SH-SY5Y (cell line): ENCODE results near the gene FTCD.

Source experiments
- GATA2 ChIP-seq: IDR thresholded peaks from 2 replicates; pipeline ENCODE4 v1.6.1; 2011; ENCODE audit warnings: mild to moderate bottlenecking, low read depth, low read length
- GATA3 ChIP-seq: IDR thresholded peaks from 2 replicates; pipeline ENCODE4 v1.6.1; 2011; ENCODE audit warnings: low read depth, mild to moderate bottlenecking, low read length, moderate library complexity

DNA sequence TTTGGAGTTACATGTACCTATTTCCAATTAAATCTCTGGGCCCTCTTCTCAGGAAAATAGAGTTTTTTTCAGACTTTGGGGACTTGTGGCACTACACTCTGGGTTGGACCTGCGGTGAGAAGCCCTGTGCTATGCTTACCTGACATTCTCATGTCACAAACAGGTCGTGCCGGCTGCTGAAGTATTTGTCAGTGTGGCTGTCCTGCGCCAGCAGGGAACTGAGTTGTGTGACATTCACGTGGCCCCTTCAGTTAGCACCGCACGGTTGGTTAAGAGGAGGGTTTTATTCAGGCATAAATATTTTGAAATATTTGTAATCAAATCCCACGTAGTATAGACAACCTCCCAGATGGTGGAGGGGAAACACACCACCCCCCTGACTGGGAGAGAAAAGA, 63.8 kb downstream of the FTCD start:
- TF ChIP-seq GATA3 (no peak), GATA2 (no peak)
